Head of caudate nucleus (tissue), 42 donors: Measurements from ENCODE around the gene FERMT2.
A peak's percentile ranks its signal among the peaks of the same experiment; 100 is the strongest.
"Not testable (repeated sequence)": the region's sequence is repeated elsewhere in the genome, so short reads cannot be mapped to it uniquely, and the experiment has no call there.

Source experiments
- DNase-seq, 42 donors: peaks; one replicate each; pipeline versions ENCODE4 v3.0.0 to v3.0.0-alpha.2; 2020 to 2021; ENCODE audit warnings: mixed read lengths in 7 of 42
- intact Hi-C: fragments of 100-400 bp; cut with DNase I; formaldehyde crosslinking; loops from one replicate; pipeline ENCODE4 v1.15.0; 2022

The FERMT2 gene

DNA sequence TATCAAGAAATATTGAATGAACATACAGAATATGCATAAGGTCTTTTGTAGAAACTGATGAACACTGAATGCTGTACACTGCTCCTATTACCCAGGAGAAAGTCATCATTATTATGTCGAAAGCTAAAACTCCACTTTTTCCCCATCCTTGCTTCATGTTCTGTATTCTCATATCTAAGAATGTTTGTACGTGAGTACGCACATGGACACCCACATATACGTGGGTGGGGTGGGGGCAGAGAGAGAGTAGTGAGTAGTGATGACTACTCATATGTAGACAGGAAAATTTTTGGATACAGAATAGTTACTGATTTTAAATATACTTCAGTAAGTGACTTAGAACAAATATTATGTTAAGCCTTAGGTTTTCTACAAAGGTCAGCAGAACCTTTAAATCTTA lies 75.1 kb downstream of the FERMT2 start:
- intact Hi-C loops, result no loop called here
- DNase-seq, result peak in 32 of 42 donors; percentile 6 to 68 (median 36)

DNA sequence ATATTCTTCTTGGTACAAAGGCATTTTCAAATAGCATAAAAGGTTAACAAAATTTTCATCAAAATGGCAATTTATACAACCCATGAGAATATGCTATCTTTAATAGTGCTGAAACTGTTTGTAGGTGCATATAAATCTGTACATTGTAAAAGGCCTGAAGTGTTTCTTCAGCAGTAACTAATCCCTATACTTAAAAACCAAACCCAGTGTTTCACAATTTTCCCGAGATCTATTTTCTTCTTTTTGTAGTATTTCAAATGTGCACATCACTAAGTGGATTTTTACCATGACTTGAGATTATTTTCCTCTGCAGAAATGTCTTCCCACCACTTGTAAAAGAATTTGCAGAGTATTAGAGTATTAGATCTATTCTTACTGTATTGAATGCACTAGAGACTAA lies 76.5 kb downstream of the FERMT2 start:
- no peak for DNase-seq
- intact Hi-C loops, result no loop called here

DNA sequence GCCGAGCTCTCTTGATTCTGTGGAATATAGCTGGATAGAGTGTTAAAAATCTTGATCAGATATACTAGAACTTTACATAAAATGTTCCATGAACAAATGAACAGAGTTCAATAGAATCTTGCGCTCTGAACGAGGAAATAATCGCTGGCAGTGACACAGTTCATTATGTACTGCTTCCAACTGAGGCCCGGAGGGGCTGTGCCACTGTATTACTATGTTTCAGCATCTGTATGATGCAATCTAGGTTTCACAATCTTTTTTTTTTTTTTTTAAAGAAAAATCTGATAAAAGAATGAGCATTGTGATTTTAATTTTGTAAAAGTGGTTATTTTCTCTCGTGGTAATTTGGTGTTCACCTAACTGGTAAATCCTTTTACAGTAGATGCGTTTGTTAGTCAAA lies 77.2 kb downstream of the FERMT2 start:
- DNase-seq, result no peak
- intact Hi-C loops, result no loop called here

DNA sequence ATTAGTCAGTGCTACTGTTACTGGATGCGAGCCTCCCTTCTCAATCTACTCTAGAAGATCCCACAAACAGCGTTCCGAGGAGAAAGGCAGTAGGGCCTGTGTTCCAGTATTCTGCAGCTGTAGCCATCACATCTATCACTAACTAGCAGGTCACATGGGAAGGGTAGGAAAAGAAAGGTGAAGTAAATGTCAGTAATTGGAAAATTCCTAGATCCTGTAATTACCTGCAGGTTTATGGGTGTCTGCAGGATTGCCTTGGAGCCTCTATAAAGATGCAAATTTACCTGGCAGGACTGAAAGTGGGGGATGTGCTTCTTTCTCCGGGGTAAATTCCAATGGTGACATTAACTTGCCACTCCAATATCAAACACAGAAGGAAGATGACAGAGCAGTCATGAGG lies 77.8 kb downstream of the FERMT2 start:
- intact Hi-C loops, result no loop called here
- no peak for DNase-seq

DNA sequence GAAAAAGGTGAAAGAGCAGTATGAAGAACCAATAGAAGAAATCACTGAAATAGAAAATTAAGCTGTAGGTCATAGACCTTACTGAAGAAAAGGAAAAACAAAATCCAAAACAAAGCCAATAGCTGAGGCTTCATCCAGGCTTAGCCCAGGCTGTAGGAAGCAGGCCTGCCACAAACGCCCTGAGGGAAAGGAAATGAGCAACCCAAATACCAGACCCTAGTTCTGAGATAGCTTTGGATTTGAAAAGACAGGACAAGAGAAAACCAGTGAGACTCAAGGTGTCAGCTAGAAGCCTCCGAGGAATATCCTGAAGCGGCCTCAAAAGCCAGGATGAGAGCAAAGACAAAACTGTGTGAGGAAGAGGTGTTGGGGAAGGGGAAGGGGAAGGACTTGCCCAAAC lies 79.2 kb downstream of the FERMT2 start:
- DNase-seq, result no peak
- intact Hi-C loops, result no loop called here

DNA sequence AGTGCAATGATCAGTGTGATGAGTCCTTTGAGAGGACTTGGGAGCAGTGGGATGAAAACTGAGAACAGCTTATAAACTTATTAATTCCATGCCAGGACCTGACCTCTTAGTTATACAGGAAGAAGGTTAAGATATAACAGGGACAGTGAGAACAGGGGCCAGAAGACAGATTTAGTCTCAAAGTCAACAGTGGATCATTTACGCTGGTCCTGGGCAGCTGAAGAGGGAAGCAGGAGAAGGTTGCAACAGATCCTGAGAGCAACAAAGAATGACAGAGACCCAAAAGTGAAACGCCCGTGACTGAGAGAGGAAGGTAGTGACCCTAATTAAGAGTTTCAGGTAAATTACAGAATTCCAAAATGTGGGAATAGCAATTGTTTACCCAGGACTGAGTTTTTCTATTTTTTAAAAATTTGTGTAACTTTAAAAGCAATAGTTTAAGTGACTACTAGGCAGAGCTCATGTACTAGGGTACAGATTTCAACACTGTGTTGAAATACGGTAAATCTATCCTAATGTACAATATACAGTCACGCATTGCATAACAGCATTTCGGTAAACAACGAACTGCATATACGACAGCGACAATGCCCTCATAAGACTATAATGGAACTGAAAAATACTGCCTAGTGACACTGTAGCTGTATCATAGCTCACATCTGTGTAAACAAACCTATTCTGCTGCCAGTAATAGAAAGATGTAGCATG lies 81.8 kb downstream of the FERMT2 start:
- no peak for DNase-seq
- intact Hi-C loops, result no loop called here

DNA sequence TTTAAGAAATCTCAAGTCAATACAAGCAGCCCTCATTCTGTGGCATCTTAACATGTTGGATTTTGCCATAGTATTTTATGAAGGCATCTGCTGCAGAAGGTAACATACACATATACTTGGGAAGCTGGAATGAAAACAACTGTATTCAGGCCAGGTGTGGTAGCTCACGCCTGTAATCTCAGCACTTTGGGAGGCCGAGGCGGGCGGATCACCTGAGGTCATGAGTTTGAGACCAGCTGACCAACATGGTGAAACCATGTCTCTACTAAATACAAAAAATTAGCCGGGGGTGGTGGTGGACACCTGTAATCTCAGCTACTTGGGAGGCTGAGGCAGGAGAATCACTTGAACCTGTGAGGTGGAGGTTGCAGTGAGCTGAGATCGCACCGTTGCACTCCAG lies 86.0 kb downstream of the FERMT2 start:
- intact Hi-C loops, result not testable (repeated sequence)

DNA sequence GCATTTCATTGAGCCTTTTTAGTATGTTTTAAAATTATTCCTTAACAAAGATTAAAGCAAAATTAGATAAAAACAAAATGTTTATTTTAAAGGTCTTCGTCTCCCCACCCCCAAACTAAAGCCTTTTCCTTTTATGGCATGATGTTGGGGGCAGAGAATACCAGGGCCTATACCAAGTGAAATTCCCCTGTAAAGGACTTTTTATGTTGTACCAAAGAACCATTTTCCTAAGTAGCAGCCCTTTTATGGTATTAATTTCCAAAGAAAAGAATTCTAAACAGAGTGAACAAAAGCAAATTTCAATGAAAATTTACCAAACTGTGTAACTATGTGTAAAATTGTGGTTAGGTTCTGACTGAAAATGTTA lies 87.5 kb downstream of the FERMT2 start:
- no peak for DNase-seq
- intact Hi-C loops, result no loop called here

More for the DNA sequence above, 86.0 kb downstream of the FERMT2 start:
- DNase-seq, result not testable (repeated sequence)

DNA sequence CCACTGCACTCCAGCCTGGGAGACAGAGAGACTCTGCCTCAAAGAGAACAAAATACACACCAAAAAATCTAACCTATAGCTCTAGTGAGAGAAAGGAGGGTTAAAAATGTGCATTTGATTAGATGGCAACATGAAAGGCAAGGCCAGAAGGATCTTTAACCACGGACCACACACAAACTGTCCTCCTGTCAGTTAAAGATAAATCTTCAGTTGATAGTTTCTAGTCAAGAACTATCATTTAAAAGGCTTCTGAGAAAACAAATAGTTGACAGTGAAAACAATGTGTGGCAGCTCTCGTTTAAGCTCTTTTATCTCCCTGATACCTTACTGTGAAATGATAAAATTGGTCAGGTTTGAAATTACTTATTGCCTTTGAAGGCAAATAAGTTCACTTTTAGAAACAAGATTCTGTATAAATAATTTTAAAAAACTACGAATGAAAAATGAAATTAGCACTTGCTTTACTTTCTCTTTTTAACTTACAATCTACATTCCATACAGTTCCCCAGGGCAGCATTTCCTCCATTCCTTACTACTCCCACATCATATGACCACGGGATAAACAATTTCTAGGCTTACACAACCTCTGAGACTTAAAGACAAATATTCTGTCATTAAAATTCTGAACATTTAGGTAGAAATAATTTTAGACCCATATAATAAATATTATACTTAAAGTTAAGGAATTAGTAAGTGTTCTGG lies 88.1 kb downstream of the FERMT2 start:
- DNase-seq, result no peak
- intact Hi-C loops, result no loop called here

DNA sequence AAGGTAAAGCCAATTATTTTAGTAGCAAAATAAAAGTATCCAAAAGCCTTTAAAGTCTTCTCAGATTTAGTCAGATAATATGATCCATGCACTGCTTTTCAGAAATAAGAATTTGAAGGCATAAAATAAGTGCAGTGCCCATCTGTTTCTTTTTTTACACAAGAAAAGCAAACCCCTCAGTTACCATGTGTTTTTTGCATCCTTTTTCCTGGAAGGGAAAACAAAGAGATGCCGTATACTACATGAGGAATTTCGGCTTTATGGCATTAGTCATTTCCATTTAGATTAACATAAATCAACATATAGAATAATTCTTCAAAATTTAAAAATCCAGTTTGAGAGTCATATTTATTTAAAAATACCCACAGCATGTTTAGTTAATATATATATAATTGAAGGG lies 89.4 kb downstream of the FERMT2 start:
- no peak for DNase-seq
- intact Hi-C loops, result no loop called here

DNA sequence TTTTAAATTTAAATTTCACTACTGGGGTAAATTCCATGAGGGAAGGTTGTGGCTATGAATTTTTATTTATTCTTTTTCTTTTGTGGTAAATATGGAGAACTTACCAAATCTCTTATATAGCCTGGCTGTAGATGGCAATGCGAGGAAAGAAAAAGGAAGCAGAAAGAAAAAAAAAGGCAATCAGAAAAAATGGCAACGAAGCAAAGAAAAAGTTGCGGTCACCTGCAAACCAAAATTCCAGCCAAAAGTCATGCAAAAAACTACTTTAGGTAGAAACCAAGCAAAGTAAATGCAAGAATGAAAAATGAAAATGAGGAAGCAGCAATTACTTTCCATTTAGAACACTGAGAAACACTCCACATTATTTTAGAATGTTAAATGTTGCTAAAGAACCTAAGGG lies 89.9 kb downstream of the FERMT2 start:
- intact Hi-C loops, result no loop called here
- DNase-seq, result no peak

DNA sequence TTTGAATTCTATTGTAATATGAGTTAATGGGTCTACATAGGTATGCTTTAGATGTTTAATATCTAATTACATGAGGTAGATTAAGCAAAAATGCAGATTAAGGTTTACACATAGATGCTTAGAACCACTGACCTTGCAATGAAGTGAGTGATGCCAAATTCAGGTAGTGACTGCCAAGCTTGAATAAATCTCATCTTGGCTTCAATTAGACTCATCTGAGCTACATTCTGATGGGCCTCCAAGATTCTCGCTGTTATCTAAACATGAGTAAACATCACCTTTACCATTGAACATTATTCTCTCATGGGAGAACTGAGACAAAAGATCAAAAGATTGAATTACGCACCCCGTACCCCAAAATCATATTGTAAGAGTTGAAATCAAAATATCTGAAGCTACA lies 90.6 kb downstream of the FERMT2 start:
- DNase-seq, result no peak
- intact Hi-C loops, result no loop called here

DNA sequence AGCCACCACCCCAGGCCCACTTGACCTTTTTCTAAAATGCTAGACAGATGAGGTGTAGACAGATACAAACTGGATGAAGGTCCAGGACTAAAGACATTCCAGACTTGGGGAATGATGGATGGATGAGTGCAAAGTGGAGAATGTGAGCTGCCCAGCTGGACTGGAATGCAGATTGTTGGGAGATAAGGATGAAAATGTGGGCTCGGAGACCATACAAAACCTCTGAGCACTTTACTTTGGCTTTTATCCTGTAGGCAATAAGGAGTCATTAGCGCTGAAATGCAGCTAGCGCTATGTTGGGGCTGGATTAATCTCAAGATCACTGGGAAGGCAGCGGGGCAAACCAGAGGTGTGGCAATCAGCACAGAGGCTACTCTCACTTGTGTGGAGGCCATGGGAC lies 94.7 kb downstream of the FERMT2 start:
- intact Hi-C loops, result no loop called here
- no peak for DNase-seq

DNA sequence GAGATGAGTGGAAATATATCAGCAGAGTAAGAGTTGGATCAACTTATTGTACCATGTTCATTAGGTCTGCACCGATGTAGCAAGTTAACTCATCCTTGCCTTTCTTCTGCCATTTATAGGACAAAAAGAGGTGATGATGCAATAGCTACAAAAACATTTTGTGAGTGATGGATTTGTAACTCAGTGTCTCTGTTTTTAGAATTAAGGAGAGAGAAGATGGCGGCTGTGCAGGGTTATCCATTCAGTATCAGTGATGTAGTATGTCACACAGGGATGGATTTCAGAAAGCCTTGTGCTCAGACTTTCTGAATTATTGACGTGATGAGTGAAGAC lies 97.4 kb downstream of the FERMT2 start:
- intact Hi-C loops, result no loop called here

DNA sequence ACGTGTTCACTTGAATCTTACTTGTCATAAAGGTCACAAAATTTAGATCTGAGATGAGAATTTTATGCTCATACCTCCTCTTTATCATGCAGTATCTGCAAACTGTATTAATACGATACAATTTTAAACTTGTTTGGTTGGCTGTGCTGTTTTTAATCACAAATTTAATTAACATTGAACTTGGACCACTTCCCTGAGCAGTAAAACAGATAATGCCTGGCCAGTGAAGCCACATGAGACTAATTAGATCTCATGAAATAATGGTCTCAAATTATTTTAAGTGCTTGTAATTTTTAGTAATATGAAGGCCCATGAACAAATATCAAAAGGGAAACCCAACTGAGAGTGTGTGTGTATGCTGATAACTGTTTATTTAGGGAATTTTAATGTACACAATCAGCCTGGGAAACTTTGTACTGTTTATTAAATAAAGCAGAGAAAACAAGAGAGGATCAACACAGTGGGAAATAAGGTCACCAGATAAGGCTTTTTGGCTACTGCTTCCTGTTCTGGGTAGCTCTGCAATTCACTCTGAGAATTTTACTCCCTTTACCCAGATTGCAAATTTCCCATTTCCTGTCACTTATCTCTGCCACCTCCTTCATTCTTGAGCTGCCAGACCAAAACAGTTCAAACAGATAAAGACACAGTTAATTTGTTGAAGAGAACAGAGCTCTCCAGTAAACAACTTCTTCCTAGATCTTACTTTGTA lies 97.9 kb downstream of the FERMT2 start:
- DNase-seq, result no peak
- intact Hi-C loops, result no loop called here

More for the DNA sequence above, 97.4 kb downstream of the FERMT2 start:
- DNase-seq, result no peak

DNA sequence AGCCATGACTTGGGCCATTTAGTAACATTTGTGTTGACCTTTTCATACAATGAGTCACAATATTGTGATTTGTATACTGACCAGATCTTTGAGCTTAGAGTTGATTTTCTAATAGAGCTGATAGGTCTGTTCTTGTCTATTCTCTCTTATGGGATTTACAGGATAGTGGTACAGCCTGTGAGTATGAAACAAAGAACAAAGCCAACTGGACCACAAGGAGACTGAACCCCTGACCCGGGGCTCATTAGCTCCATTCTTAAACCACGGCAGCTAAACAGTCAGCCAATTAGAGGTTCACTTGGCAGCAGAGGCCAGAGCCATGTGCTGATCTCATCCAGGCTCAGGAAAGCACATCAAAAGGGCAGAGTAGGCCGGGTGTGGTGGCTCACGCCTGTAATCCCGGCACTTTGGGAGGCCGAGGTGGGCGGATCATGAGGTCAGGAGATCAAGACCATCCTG lies 100.4 kb downstream of the FERMT2 start:
- intact Hi-C loops, result no loop called here

DNA sequence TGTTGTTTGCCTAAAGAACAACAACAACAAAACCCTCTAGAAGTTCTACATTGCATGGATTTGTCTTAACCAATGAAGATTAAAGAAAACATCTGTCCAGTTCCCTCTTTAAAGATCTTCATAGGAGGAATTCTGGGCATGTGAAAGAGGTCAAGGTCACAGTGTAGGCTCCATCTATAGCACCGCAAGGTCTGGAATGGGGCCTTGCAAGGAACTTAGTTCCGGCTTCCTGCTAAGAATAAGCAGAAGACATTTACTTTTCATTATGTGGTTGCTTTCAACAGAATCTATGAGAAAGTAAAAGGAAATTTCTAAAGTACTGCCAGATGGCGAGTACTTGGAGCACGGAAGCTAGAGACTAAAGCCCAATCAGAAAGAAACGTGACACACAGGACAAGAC lies 102.2 kb downstream of the FERMT2 start:
- intact Hi-C loops, result no loop called here

More for the DNA sequence above, 100.4 kb downstream of the FERMT2 start:
- no peak for DNase-seq

DNA sequence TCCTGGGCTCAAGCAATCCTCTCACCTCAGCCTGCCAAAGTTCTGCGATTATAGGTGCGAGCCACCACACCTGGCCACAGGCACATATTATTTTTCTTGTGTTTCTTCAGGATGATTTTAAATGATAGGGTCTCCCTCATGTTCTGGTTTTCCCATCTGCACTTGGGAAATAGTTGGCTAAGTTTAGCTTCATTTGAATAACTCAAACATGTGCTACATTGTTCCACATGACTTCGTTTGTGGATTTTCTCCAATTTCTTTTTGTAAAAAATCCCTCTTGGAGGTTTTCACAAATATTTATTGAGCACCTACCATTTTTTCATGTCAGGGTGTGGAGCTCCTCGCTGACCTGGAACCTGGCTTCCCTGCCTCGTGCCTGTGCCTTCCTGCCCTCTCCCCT lies 104.3 kb downstream of the FERMT2 start:
- DNase-seq, result no peak
- intact Hi-C loops, result no loop called here

More for the DNA sequence above, 102.2 kb downstream of the FERMT2 start:
- DNase-seq, result no peak

DNA sequence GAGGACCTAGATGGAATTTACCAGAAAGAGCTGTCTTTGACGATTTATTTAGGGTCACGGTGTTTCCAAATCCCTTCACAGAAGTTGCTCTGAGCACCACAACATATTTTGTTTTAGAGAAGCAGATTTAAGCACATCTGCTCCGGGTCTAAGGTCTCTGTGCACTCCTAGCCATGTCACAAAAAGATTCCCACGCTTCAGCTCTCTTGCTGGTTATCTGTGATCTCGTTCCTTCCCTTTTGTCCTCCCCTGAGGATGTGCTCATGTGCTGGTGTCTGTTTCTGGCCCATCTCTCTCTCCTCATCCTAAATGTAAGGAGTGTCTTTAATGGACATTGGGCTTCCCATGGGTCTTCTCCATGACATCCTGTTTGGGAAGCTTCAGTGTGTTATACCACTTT lies 105.8 kb downstream of the FERMT2 start:
- DNase-seq, result no peak
- intact Hi-C loops, result no loop called here

DNA sequence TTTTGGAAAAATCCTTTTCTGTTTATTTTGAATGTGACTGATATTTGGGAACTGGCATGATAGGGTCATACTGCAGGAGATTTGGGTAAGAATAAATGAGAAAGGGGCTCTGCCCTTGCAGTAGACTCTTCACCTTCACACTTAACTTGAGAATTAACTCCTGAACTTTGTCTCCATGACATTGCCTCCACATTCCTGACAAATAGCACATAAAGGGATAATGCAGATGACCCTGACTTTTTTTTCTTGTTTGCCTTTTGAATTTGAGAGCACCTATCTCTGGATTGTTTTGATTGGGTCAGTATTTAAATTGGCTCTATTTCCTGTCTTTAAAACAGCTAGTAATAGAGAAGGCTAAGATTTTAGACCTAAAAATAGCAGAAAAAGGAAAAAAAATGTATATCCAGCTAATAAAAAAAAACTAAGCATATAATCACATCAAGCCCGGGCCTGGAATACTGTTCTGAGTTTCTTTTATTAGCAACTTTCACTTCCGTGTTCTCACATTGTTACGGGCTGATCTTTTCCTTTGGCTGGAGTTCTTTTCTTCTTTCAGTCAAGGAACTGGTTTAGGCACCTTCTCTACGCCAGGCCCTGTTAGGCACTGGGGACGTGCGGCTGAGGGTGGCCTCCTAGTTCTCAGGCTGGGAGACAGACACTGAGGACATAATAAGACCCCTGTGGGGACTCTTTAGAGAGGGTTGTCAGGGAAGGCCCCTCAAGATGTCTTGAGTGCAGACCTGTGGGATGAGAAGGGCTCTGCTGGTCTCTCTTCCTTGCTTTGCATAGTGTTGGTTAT lies 106.4 kb downstream of the FERMT2 start:
- intact Hi-C loops, result no loop called here
- DNase-seq, result no peak
